Stimulated activated CD8-positive, alpha-beta memory T cell treated with anti-CD3 and anti-CD28 coated beads, Interleukin-4, amount 100 ng/mL, for 1 hour (primary cell): ENCODE measurements around the gene C1orf174.

Experiments
- DNase-seq, 2 donors: peaks; one replicate each; pipeline ENCODE4 v3.0.0-alpha.2; 2020; ENCODE audit warnings: low read depth in 2 of 2, low spot score in 1 of 2

The C1orf174 gene

DNA sequence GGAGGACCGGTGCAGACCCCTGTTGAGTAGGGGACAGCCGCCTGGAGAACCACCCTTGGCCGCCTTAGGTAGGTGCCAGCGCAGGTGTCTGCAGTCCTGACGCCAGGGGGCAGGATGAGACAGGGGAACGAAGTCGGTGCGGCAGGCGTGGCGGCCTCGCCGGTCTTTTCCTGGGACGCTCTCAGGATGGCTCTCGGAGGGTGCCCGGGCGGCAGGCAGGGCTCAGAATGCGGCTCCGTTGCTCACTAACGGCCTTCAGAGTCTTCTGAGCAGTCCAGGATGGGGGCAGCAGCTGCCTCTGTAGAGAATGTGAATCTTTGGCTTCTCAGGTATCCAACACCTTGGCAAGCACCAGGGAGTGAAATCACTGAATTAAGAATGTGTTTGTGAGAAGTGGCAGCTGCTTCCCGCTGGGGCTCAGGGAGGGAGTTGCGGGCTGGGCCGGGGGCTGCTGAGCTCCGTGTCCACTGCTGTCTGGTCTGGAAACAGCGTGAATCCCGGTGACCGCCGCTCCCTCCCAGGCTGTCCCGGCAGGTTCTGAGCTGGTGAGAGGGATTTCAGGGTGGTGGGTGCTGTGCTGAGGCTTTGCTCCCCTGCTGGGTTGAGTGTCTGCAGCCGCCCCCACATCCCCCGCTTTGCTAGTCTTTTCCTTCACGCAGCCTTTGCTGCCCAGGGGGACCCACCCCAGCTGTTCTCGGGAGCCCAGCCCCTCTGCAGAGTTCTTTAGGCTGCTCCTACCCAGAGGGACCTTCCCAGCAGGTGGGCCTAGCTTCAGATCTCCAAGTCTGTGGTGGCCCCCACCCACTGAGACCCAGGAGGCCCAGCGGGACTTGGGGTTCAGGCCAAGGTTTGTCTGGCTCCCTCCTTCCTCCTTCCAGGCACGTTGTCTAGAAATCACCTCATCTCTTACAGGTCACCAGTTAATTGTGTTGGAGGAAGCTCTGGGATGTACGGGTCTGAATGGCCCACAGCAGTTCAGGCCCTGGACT lies 11.1 kb upstream of the C1orf174 start:
- DNase-seq, result peak; percentile 30 to 51

DNA sequence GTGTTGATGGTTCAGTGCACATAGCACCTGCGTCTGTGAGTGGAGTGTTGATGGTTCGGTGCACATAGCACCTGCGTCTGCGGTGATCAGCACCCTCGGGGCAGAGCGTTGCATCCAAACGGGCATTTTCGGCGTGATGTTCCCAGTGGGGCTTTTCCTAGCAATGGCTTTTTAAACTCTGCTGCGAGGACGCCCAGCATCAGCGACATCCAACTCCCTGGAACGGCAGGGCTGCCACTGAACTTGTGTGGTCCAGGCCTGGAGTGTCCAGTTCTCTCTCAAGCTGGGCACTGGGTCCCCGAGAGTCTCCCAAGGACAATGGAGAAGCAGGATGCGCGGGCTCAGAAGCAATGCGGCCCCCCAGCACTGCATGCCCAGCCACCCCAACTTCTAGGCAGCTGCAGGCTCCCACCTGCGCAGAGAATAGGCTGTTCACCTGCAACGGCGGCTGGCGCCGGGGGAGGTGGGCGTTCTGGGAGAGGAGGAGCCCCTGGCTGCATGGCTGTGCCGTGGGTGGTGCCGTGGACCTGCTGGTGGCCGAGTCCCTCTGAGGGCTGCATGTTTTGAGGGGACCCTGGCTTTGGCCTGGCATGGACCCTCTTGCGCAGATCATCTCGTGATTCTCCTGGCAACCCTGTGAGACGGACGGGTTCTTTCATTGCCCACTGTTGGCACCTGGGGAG lies 10.1 kb upstream of the C1orf174 start:
- no peak for DNase-seq

DNA sequence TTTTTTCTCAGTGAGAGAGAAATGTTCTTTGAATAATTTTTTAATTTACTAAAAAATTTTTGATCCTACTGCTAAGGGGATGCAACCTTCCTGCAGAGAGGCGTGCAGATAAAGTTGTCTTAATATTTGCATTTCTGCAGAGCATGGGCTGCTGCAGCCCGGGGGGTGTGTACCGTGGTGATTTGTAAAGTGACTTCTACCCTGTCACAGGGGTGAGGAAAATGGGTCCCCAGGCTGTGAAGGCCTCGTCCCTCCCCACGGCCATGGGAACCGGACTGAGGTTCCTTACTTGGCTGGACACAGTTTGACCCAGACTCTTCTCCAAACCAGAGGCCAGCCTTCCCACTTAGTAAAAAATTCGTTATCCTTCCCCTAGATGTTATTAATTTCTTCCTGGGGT lies 9.5 kb upstream of the C1orf174 start:
- no peak for DNase-seq

DNA sequence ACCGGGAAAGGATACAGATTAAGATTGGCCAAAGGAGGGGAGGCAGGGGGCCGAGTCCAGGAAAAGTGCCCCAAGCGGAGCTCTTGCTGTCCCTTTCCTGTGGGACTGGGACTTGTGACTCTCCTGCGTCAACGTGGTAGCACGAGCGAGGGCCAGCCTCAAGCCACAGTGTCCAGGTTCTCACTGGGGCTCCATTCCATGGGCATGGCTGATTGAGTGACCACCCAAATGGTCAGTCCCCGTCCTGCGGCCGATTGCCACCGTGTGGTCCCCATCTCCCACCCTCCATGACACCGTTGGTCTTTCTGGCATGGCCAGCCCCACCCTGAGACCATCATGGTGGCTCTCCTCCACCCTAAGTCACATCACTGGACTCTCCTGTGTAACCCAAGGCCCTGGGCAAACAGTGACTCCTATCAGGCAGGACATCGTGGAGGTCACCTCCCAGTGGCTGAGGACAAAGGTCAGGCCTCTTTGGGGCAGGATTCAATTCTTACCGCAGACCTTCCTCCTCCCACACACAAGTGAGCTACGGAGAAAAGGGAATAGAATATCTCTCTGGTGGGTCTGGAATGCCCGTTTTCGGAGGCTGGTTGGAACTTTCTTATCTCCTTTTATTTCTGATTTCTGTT lies 8.9 kb upstream of the C1orf174 start:
- DNase-seq, result no peak

DNA sequence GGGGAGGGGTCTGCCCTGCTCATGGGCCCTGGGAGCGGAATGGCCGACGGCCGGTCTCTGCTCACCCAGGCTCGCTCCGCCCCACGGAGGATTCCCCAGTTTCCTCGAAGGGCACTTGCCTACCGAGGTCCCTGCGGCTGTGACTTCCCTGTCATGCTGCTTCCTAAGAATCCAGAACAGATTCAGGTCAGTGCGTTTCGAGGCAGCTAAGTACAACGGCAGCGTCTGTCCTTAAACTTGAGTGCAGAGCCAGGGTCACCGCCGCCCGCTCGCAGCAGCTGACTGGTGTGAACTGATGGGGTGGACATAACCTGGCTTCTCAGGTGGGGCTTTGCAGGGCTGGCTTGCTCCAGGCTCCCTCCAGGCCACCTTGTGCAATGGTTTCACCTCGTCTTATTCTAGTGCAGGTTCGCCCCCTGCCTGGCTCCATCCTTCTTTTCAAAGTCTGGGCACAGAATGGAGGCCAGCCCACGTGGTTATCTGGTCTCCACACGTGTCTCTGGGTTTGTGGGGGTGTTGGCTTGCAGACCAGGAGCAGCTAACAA lies 7.6 kb upstream of the C1orf174 start:
- no peak for DNase-seq

DNA sequence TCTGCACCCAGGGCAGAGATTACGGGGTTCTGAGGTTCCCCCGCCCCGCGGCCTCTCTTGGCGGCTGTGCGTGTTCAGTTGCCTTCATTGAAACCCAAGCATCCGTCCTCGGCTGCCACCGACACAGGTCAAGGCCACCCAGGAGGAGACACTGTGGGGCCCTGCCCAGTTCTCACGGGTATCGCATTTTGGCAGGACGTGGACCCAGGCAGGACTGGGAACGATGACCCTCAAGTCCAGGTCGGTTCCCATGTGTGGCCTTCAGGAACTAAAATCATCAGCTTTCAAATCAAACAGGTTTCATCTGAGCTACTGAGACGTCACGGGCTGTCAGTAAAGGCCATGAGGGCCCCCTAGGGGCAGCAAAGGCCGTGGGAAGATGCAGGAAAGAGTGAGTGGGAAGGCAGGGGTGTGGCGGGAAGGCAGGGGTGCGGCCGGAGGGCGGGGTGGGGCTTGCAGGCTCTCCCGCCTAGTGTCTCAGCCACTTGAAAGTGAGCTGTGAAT lies 7.0 kb upstream of the C1orf174 start:
- no peak for DNase-seq

DNA sequence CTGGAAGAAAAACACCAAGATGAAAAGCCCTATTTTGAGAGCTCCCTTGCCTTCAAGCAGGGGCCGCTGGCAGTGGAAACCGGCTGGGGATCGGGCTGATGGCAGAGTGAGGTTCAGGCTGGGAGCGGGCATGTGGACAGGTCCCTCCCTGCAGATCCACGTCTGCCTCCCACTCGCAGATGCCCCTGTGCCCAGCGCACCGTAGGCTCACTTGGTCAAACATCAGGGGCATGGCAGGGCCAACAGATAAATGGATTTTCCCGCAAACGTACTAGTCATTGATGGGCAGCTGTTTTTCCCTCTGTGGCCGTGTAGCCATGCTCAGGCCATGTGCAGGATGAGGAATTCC lies 6.6 kb upstream of the C1orf174 start:
- no peak for DNase-seq

DNA sequence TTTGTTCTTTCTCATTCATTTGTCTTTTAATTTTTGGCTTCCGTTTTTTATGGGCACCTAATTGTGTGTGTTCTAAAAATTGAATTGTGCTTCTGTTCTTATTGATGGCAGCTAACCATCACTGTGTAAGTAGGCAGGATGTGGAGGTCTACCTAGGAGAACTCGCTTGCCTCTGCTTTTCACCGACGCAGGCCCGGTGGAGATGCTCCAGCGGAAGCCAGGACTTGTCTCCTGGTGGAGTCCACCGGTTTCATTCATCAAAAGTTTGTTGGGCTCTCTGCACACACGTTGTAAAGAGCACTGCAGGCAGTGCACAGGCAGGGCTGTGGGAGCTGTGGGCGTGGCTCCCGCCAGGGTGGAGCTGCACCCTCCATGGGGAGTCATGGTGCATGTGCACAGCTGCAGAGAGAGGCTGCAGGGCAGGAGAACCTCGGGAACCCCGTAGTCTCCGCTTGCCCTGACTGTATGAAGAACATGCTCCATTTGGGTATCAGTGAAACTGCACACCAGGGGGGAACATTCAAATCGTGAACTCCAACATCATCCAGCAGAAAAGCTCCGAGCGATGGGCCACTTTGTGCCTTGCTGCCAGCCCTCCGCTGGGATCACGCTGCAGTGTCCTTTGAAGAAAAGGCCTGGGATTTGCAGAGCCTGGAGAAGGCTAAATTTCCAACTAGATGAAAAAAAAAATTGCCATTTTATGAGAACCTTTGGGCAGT lies 6.0 kb upstream of the C1orf174 start:
- DNase-seq, result no peak

DNA sequence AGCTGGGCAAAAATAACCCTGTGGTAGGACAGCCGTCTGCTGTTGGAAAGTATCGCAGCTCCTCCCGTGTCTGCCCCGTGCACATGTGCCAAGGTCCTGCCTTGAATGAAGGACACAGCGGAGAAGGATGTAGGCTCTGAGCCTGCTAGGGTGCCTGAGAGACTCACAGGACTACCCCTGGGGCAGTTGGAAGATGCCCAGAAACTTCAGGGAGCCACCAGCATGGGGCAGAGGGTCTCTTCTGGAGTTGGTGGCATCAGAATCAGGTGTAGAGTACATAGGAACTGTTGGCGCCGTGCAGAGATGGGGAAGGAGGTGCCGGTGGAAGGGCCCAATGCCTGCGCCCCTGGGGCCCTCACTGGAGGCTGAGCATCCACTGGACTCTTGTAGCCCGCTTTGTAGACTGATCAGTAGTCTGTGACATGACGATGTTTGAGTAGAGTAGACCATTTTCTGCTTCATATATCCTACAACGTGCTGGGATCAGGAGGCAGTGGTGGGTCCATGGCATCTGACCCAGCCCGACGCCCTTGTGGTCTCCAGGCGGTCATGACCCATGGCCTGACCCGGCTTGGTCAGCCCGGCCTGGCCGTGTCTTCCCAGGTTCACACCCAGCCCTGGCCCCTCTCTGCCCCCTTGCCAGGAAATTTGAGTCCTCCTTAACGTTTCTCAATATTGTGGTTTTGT lies 5.3 kb upstream of the C1orf174 start:
- no peak for DNase-seq

DNA sequence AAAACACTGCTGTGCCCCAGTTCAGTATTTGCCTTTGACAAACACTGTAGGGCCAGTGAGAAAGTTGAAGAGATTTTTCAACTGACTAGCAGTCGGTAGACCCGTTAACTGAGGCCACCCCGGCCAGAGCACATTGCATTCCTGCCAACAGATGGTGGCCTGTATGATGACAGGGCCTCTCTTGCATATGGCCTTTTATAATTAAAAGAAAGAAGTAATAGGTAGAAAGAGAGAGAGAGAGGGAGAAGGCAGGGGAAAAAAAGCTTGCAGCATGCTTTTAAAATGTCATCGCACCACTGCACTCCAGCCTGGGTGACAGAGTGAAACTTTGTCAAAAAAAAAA lies 4.7 kb upstream of the C1orf174 start:
- no peak for DNase-seq

DNA sequence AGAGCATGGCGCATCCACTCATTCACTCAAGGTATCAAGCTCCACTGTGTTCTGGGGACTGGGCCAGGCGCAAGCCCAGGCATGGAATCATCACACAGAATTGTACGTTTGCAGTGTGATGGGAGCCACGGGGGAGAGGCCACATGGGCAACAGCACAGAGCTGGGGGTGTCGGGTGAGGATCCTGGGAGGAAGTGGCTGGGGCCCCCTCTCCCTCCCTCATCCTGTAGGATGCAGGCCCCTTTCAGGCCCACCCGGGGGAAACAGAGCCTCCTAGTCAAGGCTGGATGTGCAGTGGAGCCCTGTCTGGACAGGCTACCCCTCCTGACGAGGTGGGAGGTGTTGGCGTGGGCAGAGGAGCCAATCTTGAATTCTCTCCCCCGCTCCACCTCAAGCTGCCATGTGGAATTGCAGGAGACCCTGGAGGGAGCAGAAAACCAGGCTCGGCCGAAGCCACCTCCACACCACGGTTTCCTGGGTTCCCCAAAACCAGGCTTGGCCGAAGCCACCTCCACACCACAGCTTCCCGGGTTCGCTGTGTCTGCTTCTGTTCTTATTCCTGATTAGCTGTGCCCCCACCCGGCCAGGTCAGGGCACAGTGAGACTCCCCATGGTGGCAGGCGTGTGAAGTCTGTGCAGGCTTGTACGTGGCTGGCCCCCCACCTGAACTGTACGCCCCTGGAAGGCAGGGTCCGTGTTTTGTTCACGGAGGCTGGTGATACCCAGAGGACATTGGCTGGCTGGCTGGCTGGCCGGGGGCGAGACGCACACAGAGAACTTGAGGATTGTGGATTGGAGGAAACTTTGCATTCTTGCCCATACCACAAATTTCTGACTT lies 4.2 kb upstream of the C1orf174 start:
- no peak for DNase-seq

DNA sequence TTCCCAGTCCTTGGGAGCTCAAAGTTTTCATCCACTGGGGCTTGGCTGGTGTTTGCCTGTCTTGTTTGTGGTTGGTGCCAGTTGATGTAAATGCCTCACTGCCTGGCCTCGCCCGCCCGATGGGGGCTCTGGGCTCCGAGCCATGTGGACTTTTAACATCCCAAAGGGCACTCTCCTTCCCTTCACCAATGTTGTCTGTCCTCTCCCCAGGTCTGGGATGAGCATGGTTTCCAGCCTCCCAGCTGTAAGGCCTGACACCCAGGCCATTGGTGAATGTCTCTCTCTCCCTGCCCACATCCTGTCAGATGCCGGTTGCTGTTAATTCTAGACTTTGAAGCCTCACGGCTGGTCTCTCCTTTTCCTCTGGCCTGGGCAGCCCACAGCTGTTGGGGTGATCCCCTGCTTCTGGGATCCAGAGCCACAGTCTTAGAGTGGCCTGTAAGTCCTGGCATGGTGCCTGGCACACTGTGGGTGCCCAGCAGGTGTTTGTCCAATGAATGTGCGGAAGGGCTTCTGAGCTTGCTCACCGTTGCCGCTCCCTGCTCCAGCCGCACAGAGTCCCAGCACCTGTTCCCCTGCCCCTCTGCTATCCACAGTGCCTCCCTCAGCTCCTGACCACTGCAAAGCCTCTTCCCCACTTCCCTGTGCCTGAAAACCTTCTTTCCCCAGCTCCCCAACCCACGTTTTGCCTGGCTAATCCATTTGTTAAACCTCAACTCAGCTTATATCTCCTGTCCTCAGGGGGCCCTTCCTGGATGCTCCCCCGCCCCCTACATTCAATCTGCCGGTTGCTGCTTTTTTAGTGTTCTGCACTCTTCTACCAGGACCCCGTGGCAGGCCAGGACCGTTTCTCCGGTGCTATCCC lies 3.3 kb upstream of the C1orf174 start:
- DNase-seq, result no peak

DNA sequence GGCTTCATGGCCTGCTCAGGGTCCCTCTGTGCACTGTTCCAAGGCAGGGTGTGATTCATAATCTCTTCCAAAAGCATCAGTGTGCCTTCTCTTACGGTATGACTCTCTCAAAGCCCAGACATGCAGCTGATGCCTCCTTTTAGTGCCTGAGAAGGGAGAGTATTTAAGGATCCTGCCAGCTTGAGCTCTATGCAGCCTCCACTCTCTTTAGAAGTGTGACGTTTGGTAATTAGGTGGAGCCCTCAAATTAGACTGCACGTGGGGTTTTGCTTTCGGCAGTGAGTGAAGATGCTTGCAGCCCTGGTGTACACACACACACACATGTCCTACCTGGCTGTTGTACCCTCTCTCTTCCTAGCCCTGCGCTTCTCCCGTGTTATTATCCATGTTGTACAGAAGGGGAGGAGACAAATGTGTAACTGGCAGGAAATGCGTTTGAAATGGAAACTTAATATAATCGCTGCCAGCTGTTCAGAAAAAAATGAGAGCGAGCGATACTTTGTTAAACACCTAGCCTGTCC lies 2.6 kb upstream of the C1orf174 start:
- DNase-seq, result no peak

DNA sequence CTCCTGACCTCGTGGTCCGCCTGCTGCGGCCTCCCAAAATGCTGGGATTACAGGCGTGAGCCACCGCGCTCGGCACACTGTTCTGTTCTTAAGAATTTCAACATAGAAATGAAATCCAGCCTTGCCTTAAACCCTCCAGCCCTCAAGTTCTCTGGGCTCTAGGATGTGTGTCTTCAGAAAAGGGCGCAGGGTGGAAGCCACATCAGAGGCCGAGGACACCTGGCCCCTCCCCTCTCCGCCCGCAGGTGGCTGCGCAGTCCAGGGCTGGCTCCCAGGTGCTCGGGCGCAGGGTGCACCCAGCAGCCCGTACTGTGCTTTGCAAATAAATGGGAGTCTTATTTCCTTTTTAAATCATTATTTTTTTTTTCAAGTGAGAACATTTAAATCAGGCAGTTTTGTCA lies 2.0 kb upstream of the C1orf174 start:
- no peak for DNase-seq

DNA sequence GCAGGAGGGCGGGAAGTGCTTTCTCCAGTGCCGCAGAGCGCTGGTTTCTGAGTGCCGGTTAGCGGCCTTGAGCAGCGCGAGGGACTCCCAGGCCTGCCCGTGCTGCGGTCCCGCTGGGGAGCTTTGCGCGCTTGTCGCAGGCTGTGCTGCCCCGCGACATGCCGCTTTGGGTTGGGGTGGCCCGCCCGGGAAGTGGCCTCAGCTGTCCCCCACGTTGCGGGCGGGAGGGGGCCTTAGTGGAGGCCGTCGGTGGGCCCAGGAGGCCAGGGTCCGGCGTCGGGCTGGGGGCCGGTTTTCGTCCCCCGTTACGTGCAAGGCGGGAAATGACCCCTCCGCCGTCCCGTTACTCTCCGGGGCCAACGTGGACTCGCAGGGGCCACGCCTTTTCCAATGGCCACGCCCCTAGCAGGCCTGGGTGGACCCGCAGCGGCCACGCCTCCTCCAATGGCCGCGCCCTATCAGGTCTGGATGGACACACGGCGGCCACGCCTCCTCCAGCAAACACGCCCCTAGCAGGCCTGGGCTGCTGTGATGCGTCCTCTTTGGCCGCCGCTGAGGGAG lies 977 bp upstream of the C1orf174 start:
- peak; percentile 36 to 63 for DNase-seq

DNA sequence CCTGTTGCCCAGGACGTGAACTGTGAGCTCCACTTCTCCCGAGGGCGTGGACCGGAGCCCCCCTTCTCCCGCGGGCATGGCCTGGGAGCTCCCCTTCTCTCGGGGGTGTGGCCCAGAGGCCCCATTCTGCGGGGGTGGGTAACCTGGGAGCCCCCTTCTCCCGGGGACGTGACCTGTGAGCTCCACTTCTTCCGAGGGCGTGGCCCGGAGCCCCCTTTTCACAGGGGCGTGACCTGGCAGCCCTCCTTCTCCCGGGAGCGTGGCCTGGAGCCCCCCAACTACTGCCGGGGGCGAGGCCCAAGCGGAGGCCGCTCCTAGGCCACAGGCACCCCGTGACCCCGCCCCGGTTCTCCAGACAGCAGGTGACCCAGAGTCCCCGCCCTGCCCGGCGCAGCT lies 320 bp downstream of the C1orf174 start:
- no peak for DNase-seq

DNA sequence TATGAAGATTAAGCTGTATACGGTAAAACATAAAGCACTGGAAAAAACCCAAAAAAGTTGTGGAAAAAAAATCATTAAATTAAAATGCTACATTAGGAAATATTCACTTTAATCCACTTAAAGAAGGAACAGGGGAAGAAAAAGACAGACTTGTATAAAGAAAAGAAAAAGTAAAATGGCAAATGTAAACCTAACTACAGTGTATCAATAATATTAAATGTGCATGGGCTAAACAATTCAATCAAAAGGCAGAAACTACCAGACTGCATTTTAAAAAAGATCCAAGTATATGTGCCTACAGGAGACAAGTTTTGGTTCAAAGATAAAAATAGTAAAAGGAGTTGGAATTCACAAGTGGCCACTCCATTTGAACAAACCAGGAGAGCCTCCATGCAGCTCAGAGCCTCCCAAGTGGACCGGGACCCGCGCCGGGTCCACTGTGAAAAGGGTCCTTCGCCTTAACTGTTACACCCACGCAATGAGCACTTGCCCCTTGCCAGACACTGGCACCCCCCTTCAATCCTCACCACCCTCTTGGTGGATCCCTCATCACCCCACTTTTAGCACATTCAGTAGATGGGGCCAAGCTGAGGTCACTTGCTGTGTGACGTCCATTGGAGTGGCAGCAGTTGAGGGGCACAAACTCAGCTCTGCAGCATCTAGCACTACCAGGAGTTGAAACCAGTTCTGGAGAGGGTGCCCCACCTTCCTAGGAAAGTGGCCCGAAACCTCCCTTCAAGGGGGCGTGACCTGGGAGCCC lies 898 bp downstream of the C1orf174 start:
- DNase-seq, result no peak

DNA sequence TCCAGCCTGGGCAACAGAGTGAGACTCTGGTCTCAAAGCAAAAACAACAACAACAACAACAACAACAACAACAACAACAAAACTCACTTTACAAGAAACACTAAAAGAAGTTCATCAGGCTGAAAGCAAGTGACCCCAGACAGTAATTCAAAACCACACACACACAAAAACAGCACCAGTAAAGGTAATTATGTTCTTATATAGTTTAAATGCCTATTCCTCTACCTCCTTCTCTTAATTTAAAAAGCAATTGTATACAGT lies 1.7 kb downstream of the C1orf174 start:
- DNase-seq, result no peak
